WTC11 (cell line): ENCODE data around the gene FAM117B. TPM values are rescaled to one million over a fixed set of nuclear protein-coding genes. Genes with fewer than 3 reads are reported as not detected.

Experiments used
- ATAC-seq: fragments of 200-7000 bp; cut with Tn5 transposase; 2 replicates; pipeline ENCODE4 v1.10.0; 2021; ENCODE audit warnings: mild to moderate bottlenecking, moderate library complexity
- CTCF ChIA-PET: fragments of 300-600 bp; sonication (Branson Sonifier 250); formaldehyde crosslinking; loops from one replicate; lab custom pipeline; 2021; ENCODE audit warnings: antibody characterized with exemption; lab: Charles Lee
- POLR2A ChIA-PET: fragments of 350-600 bp; sonication (Branson Sonifier 250); formaldehyde crosslinking; loops from one replicate; lab custom pipeline; 2021; ENCODE audit warnings: antibody characterized with exemption; lab: Charles Lee
- DNase-seq: peaks from one replicate; pipeline ENCODE4 v3.0.0; 2021; ENCODE audit warnings: low spot score
- H3K27ac Mint-ChIP-seq: 2 replicates; pipeline ENCODE4 v1.8.0; 2021; ENCODE audit warnings: mixed read lengths
- H3K27me3 Mint-ChIP-seq: 2 replicates; pipeline ENCODE4 v1.8.0; 2021; ENCODE audit warnings: low read depth, mild to moderate bottlenecking, moderate library complexity, mixed read lengths
- H3K36me3 Mint-ChIP-seq: 2 replicates; pipeline ENCODE4 v1.8.0; 2021; ENCODE audit warnings: mixed read lengths
- H3K4me1 Mint-ChIP-seq: 2 replicates; pipeline ENCODE4 v1.8.0; 2022; ENCODE audit warnings: mixed read lengths
- H3K4me3 Mint-ChIP-seq: 2 replicates; pipeline ENCODE4 v1.8.0; 2021; ENCODE audit warnings: mild to moderate bottlenecking, moderate library complexity, mixed read lengths
- H3K9me3 Mint-ChIP-seq: 2 replicates; pipeline ENCODE4 v1.8.0; 2021; ENCODE audit warnings: mixed read lengths
- CREB1 ChIP-seq: sonication (generic); formaldehyde crosslinking; IDR thresholded peaks from 2 replicates; pipeline ENCODE4 v1.8.0; 2023; ENCODE audit warnings: mild to moderate bottlenecking, missing genetic modification reagents
- E2F4 ChIP-seq: sonication (generic); formaldehyde crosslinking; IDR thresholded peaks from 2 replicates; pipeline ENCODE4 v1.8.1; 2022; ENCODE audit warnings: low read depth, mild to moderate bottlenecking, moderate library complexity, missing genetic modification reagents, borderline replicate concordance
- GRHL2 ChIP-seq: fragments of 250-450 bp; sonication (Bioruptor Pico); IDR thresholded peaks from 2 replicates; pipeline ENCODE4 v1.8.0; 2022; ENCODE audit warnings: mild to moderate bottlenecking, moderate library complexity; ENCODE audit not compliant: insufficient replicate concordance, severe bottlenecking
- GTF2I ChIP-seq: fragments of 250-450 bp; sonication (Bioruptor Pico); conservative IDR thresholded peaks from 2 replicates; pipeline ENCODE4 v1.4.0; 2021; ENCODE audit warnings: mild to moderate bottlenecking
- NFATC4 ChIP-seq: fragments of 250-450 bp; sonication (Bioruptor Pico); IDR thresholded peaks from 2 replicates; pipeline ENCODE4 v1.9.0; 2021; ENCODE audit warnings: mild to moderate bottlenecking
- NFYB ChIP-seq: sonication (generic); formaldehyde crosslinking; conservative IDR thresholded peaks from 2 replicates; pipeline ENCODE4 v1.8.0; 2022; ENCODE audit warnings: low read depth, missing genetic modification reagents
- NR1H2 ChIP-seq: sonication (generic); formaldehyde crosslinking; IDR thresholded peaks from 2 replicates; pipeline ENCODE4 v1.9.0; 2021; ENCODE audit warnings: mild to moderate bottlenecking, moderate library complexity, missing genetic modification reagents
- NR3C1 ChIP-seq: sonication (generic); formaldehyde crosslinking; conservative IDR thresholded peaks from 2 replicates; pipeline ENCODE4 v1.8.1; 2023; ENCODE audit warnings: low read depth, mild to moderate bottlenecking, missing genetic modification reagents
- OVOL2 ChIP-seq: fragments of 250-450 bp; sonication (Bioruptor Pico); IDR thresholded peaks from 2 replicates; pipeline ENCODE4 v1.9.0; 2021; ENCODE audit warnings: mild to moderate bottlenecking, borderline replicate concordance
- RELA ChIP-seq: sonication (generic); formaldehyde crosslinking; IDR thresholded peaks from 2 replicates; pipeline ENCODE4 v1.8.1; 2022; ENCODE audit warnings: missing genetic modification reagents, mild to moderate bottlenecking, borderline replicate concordance
- SP1 ChIP-seq: sonication (generic); formaldehyde crosslinking; conservative IDR thresholded peaks from 2 replicates; pipeline ENCODE4 v1.8.1; 2022; ENCODE audit warnings: missing genetic modification reagents
- USF2 ChIP-seq: sonication (generic); formaldehyde crosslinking; IDR thresholded peaks from 2 replicates; pipeline ENCODE4 v1.8.1; 2023; ENCODE audit warnings: mild to moderate bottlenecking, missing genetic modification reagents, moderate library complexity
- ZNF121 ChIP-seq: sonication (generic); formaldehyde crosslinking; IDR thresholded peaks from 2 replicates; pipeline ENCODE4 v1.8.0; 2023; ENCODE audit warnings: missing genetic modification reagents
- ZNF232 ChIP-seq: sonication (generic); formaldehyde crosslinking; IDR thresholded peaks from 2 replicates; pipeline ENCODE4 v1.8.0; 2022; ENCODE audit warnings: mild to moderate bottlenecking, missing genetic modification reagents
- ZNF317 ChIP-seq: sonication (generic); formaldehyde crosslinking; IDR thresholded peaks from 2 replicates; pipeline ENCODE4 v1.8.1; 2023; ENCODE audit warnings: low read depth, mild to moderate bottlenecking, moderate library complexity, missing genetic modification reagents, borderline replicate concordance
- ZNF423 ChIP-seq: fragments of 250-450 bp; sonication (Bioruptor Pico); IDR thresholded peaks from 2 replicates; pipeline ENCODE4 v2.1.2; 2022; ENCODE audit warnings: mild to moderate bottlenecking, moderate library complexity
- total RNA-seq: library from RNA; stranded (reverse); gene quantifications from 3 replicates; pipeline ENCODE4 v1.2.3, GENCODE V29; 2021
- TF ChIP-seq, protein P1 (sequence below): sonication (generic); formaldehyde crosslinking; IDR thresholded peaks from 2 replicates; pipeline ENCODE4 v1.8.1; 2022; ENCODE audit warnings: mild to moderate bottlenecking, moderate library complexity, missing genetic modification reagents
- TF ChIP-seq, protein P2 (sequence below): sonication (generic); formaldehyde crosslinking; IDR thresholded peaks from 2 replicates; pipeline ENCODE4 v1.8.1; 2022; ENCODE audit warnings: mild to moderate bottlenecking, missing genetic modification reagents, moderate library complexity, borderline replicate concordance
- TF ChIP-seq, protein P3 (sequence below): fragments of 250-450 bp; sonication (Bioruptor Pico); IDR thresholded peaks from 2 replicates; pipeline ENCODE4 v1.9.0; 2021; ENCODE audit warnings: mild to moderate bottlenecking
- TF ChIP-seq, protein P4 (sequence below): sonication (generic); formaldehyde crosslinking; conservative IDR thresholded peaks from 2 replicates; pipeline ENCODE4 v1.8.1; 2023; ENCODE audit warnings: mild to moderate bottlenecking, low read depth, missing genetic modification reagents, moderate library complexity

The FAM117B gene
- total RNA-seq, 1 experiment from 2014 or later, result 18.1 TPM

DNA sequence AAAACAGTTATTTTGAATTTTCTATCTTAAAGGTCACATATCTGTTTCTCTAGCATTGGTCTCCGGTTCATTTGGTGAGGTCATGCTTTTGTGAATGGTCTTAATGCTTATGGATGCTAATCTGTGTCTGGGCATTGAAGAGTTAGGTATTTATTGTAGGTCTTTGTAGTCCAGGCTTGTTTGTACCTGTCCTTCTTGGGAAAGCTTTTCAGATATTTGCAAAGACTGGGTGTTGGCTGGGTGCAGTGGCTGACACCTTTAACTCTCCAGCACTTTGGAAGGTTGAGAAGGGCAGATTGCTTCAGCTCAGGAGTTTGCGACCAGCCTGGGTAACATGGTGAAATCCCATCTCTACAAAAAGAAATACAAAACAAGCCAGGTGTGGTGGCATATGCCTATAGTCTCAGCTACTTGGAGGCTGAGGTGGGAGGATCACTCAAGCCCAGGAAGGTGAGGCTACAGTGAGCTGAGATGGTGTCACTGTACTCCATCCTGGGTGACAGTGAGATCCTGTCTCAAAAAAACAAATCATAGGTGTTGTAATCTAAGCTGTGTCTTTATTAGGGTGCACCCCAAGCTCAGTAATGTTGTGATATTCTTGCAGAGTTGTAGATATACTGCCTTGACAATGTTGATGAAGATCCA lies 82.3 kb downstream of the FAM117B start:
- DNase-seq (no peak), ATAC-seq (no peak)
- POLR2A ChIA-PET, result interaction anchor here (0.6 kb wide), 1 partner anchor 529 kb away, joined by 3 read pairs; no protein-coding TSS in a partner anchor
- TF ChIP-seq OVOL2 (CRISPR knock-in tag), result no peak
- TF ChIP-seq, protein P1, sequence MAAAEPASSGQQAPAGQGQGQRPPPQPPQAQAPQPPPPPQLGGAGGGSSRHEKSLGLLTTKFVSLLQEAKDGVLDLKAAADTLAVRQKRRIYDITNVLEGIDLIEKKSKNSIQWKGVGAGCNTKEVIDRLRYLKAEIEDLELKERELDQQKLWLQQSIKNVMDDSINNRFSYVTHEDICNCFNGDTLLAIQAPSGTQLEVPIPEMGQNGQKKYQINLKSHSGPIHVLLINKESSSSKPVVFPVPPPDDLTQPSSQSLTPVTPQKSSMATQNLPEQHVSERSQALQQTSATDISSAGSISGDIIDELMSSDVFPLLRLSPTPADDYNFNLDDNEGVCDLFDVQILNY (CRISPR knock-in tag), result no peak
- TF ChIP-seq NR1H2 (CRISPR knock-in tag), result no peak
- peaks cover 33% of the 10 kb centered on the region for H3K36me3 Mint-ChIP-seq
- CTCF ChIA-PET, result no interaction called here
- H3K4me3 Mint-ChIP-seq, result no peak overlapping the region
- no peaks in the 10 kb centered on the region for H3K4me1 Mint-ChIP-seq
- no peaks in the 10 kb centered on the region; the same call in 1 of the 2 replicates for H3K27me3 Mint-ChIP-seq
- H3K9me3 Mint-ChIP-seq, result peaks cover 32% of the 10 kb centered on the region
- H3K27ac Mint-ChIP-seq, result no peak overlapping the region

- no peak overlapping the region for H3K4me3 Mint-ChIP-seq
- H3K27ac Mint-ChIP-seq, result no peak overlapping the region
- peaks cover 29% of the 10 kb centered on the region for H3K36me3 Mint-ChIP-seq
- H3K4me1 Mint-ChIP-seq, result no peaks in the 10 kb centered on the region
- TF ChIP-seq RELA (CRISPR knock-in tag) (no peak), USF2 (no peak), GTF2I (CRISPR knock-in tag) (no peak), E2F4 (CRISPR knock-in tag) (no peak), SP1 (no peak), CREB1 (no peak)
- TF ChIP-seq, protein P2, sequence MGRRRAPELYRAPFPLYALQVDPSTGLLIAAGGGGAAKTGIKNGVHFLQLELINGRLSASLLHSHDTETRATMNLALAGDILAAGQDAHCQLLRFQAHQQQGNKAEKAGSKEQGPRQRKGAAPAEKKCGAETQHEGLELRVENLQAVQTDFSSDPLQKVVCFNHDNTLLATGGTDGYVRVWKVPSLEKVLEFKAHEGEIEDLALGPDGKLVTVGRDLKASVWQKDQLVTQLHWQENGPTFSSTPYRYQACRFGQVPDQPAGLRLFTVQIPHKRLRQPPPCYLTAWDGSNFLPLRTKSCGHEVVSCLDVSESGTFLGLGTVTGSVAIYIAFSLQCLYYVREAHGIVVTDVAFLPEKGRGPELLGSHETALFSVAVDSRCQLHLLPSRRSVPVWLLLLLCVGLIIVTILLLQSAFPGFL (CRISPR knock-in tag), result no peak
- TF ChIP-seq, protein P3, sequence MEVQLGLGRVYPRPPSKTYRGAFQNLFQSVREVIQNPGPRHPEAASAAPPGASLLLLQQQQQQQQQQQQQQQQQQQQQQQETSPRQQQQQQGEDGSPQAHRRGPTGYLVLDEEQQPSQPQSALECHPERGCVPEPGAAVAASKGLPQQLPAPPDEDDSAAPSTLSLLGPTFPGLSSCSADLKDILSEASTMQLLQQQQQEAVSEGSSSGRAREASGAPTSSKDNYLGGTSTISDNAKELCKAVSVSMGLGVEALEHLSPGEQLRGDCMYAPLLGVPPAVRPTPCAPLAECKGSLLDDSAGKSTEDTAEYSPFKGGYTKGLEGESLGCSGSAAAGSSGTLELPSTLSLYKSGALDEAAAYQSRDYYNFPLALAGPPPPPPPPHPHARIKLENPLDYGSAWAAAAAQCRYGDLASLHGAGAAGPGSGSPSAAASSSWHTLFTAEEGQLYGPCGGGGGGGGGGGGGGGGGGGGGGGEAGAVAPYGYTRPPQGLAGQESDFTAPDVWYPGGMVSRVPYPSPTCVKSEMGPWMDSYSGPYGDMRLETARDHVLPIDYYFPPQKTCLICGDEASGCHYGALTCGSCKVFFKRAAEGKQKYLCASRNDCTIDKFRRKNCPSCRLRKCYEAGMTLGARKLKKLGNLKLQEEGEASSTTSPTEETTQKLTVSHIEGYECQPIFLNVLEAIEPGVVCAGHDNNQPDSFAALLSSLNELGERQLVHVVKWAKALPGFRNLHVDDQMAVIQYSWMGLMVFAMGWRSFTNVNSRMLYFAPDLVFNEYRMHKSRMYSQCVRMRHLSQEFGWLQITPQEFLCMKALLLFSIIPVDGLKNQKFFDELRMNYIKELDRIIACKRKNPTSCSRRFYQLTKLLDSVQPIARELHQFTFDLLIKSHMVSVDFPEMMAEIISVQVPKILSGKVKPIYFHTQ (CRISPR knock-in tag), result no peak
- TF ChIP-seq, all 79 proteins: peak for 0
- ATAC-seq (no peak), DNase-seq (no peak)
- no peaks in the 10 kb centered on the region; the same call in 1 of the 2 replicates for H3K27me3 Mint-ChIP-seq
- ChIA-PET CTCF (no interaction called here), POLR2A (interaction anchor here (0.6 kb wide), 1 partner anchor 528 kb away, joined by 3 read pairs; no protein-coding TSS in a partner anchor)
- H3K9me3 Mint-ChIP-seq, result peaks cover 25% of the 10 kb centered on the region
Observed at GRCh38 chr2:202717598-202718310, 83.0 kb downstream of the FAM117B start.

DNA sequence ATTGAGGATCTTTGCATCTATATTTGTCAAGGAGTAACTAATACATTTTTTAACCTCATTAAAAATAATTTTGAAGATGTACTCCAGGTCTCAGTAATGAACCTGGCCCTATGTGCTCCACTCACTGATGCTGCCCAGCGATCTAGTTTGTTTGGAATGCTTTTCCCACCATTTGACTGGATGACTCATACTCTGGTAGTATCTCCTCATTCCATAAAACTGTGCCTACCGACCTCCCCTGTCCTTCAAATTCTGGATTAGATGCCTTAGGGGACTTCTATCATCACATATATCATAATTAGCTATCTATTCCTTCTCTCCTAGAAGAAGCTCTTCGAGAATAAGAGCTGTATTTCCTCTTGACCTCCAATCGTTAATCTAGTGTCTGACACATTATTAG lies 83.8 kb downstream of the FAM117B start:
- POLR2A ChIA-PET, result no interaction called here
- Mint-ChIP-seq H3K36me3 (peaks cover 20% of the 10 kb centered on the region), H3K9me3 (peaks cover 16% of the 10 kb centered on the region), H3K4me1 (no peaks in the 10 kb centered on the region), H3K27ac (no peak overlapping the region), H3K4me3 (no peak overlapping the region), H3K27me3 (no peaks in the 10 kb centered on the region; the same call in 1 of the 2 replicates)
- CTCF ChIA-PET, result no interaction called here
- DNase-seq (no peak), ATAC-seq (no peak)
- TF ChIP-seq, protein P4, sequence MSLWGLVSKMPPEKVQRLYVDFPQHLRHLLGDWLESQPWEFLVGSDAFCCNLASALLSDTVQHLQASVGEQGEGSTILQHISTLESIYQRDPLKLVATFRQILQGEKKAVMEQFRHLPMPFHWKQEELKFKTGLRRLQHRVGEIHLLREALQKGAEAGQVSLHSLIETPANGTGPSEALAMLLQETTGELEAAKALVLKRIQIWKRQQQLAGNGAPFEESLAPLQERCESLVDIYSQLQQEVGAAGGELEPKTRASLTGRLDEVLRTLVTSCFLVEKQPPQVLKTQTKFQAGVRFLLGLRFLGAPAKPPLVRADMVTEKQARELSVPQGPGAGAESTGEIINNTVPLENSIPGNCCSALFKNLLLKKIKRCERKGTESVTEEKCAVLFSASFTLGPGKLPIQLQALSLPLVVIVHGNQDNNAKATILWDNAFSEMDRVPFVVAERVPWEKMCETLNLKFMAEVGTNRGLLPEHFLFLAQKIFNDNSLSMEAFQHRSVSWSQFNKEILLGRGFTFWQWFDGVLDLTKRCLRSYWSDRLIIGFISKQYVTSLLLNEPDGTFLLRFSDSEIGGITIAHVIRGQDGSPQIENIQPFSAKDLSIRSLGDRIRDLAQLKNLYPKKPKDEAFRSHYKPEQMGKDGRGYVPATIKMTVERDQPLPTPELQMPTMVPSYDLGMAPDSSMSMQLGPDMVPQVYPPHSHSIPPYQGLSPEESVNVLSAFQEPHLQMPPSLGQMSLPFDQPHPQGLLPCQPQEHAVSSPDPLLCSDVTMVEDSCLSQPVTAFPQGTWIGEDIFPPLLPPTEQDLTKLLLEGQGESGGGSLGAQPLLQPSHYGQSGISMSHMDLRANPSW (CRISPR knock-in tag), result no peak
- TF ChIP-seq NFYB (CRISPR knock-in tag) (no peak), GRHL2 (CRISPR knock-in tag) (no peak), NR3C1 (CRISPR knock-in tag) (no peak), ZNF121 (CRISPR knock-in tag) (no peak), RELA (CRISPR knock-in tag) (no peak), NFATC4 (CRISPR knock-in tag) (no peak), ZNF423 (CRISPR knock-in tag) (no peak), ZNF317 (CRISPR knock-in tag) (no peak), ZNF232 (no peak)
